GM12878 (cell line): ENCODE results near the gene NEO1.

Experiments
- CREB1 ChIP-seq: IDR thresholded peaks from 2 replicates; pipeline ENCODE4 v1.6.1; 2012; ENCODE audit warnings: low read depth, mild to moderate bottlenecking, inconsistent platforms
- CTCF ChIP-seq, 3 experiments: IDR thresholded peaks in 2 of 3; conservative IDR thresholded peaks in 1 of 3; 2 replicates each; pipeline ENCODE4 v1.5.1; 2011; ENCODE audit warnings: low read depth in 3 of 3, low read length in 3 of 3, mild to moderate bottlenecking in 3 of 3, control low read depth in 2 of 3, moderate library complexity in 2 of 3, inconsistent platforms in 1 of 3, mixed read lengths in 1 of 3; ENCODE audit not compliant: control insufficient read depth in 2 of 3, insufficient read depth in 1 of 3; ENCODE audit errors: extremely low read depth in 1 of 3
- EP300 ChIP-seq, 2 experiments: fragments of 150-350 bp in 1 of 2; IDR thresholded peaks; 2 replicates each; pipeline ENCODE4 v1.6.1; 2011 to 2012; ENCODE audit warnings: low read depth in 2 of 2, low read length in 2 of 2, borderline replicate concordance in 1 of 2, improper control_type of control experiment in 1 of 2, inconsistent platforms in 1 of 2; ENCODE audit not compliant: control insufficient read depth in 1 of 2
- EZH2 ChIP-seq: IDR thresholded peaks from 2 replicates; pipeline ENCODE4 v1.6.1; 2012; ENCODE audit warnings: low read depth, mild to moderate bottlenecking, control low read depth, inconsistent platforms, low read length, borderline replicate concordance; ENCODE audit not compliant: control insufficient read depth
- REST ChIP-seq: IDR thresholded peaks from 2 replicates; pipeline ENCODE4 v1.6.1; 2012; ENCODE audit warnings: mild to moderate bottlenecking, low read depth, low read length
- ZNF384 ChIP-seq: IDR thresholded peaks from 2 replicates; pipeline ENCODE4 v1.6.1; 2012; ENCODE audit warnings: low read depth, mild to moderate bottlenecking, low read length, improper control_type of control experiment, borderline replicate concordance

DNA sequence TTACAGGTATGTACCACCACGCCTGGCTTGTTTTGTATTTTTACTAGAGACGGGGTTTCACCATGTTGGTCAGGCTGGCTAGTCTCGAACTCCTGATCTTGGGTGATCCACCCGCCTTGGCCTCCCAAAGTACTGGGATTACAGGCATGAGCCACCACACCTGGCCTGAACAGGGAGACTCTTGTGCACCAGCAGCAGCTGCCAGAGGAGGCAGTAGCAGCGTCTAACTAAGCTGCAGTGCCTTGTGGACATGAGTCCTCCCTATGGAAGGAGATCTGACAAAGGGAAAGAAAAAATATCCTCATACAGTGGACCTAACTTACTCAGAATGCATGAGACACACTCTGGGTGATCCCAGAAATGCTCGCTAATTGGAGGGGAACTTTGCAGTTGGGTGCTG is 36.8 kb upstream of the NEO1 start:
- no peak for TF ChIP-seq CTCF (IDR thresholded peaks at IDR 0.05 in 2 of 3, conservative IDR thresholded peaks at IDR 0.05 in 1 of 3; ENCODE audit: control insufficient read depth in 2 of 3, extremely low read depth in 1 of 3, insufficient read depth in 1 of 3, low read depth in 3 of 3, low read length in 3 of 3)
- TF ChIP-seq EP300 (IDR thresholded peaks at IDR 0.05; ENCODE audit: borderline replicate concordance in 1 of 2, control insufficient read depth in 1 of 2, low read depth in 2 of 2, low read length in 2 of 2), result no peak
- no peak for TF ChIP-seq CREB1
- no peak for TF ChIP-seq EZH2
- TF ChIP-seq REST, result no peak
- no peak for TF ChIP-seq ZNF384
